NT2/D1 (cell line): ENCODE measurements around the gene RTN3.
A peak's percentile ranks its signal among the peaks of the same experiment; 100 is the strongest.
"Not testable (repeated sequence)": the region's sequence is repeated elsewhere in the genome, so short reads cannot be mapped to it uniquely, and the experiment has no call there.

Experiments used
- DNase-seq: peaks from one replicate; pipeline ENCODE4 v3.0.0-alpha.2; 2011; ENCODE audit warnings: low read depth, low spot score
- H3K27me3 ChIP-seq: 2 replicates; pipeline ENCODE4 v1.6.0; 2011; ENCODE audit warnings: mild to moderate bottlenecking; ENCODE audit not compliant: insufficient read length, insufficient read depth
- H3K36me3 ChIP-seq: 2 replicates; pipeline ENCODE4 v1.6.1; 2011; ENCODE audit warnings: mild to moderate bottlenecking, low read length, mixed read lengths; ENCODE audit not compliant: insufficient read depth, insufficient read length
- H3K4me1 ChIP-seq: 2 replicates; pipeline ENCODE4 v1.5.1; 2011; ENCODE audit not compliant: insufficient read depth, insufficient read length
- H3K4me3 ChIP-seq: 2 replicates; pipeline ENCODE4 v1.5.1; 2011; ENCODE audit warnings: low read depth; ENCODE audit not compliant: insufficient read length
- H3K9ac ChIP-seq: 2 replicates; pipeline ENCODE4 v1.6.0; 2011; ENCODE audit warnings: low read depth; ENCODE audit not compliant: insufficient read length
- H3K9me3 ChIP-seq: 2 replicates; pipeline ENCODE4 v1.5.1; 2011; ENCODE audit warnings: mild to moderate bottlenecking, low read length; ENCODE audit not compliant: insufficient read depth
- SUZ12 ChIP-seq: IDR thresholded peaks from 2 replicates; pipeline ENCODE4 v1.6.1; 2011; ENCODE audit not compliant: insufficient read length, insufficient read depth; ENCODE audit errors: extremely low read depth
- YY1 ChIP-seq: IDR thresholded peaks from 2 replicates; pipeline ENCODE4 v1.6.1; 2011; ENCODE audit not compliant: insufficient read length, insufficient read depth
- ZNF274 ChIP-seq: IDR thresholded peaks from 2 replicates; pipeline ENCODE4 v1.6.1; 2011; ENCODE audit warnings: mild to moderate bottlenecking, low read depth, low read length

Gene RTN3

DNA sequence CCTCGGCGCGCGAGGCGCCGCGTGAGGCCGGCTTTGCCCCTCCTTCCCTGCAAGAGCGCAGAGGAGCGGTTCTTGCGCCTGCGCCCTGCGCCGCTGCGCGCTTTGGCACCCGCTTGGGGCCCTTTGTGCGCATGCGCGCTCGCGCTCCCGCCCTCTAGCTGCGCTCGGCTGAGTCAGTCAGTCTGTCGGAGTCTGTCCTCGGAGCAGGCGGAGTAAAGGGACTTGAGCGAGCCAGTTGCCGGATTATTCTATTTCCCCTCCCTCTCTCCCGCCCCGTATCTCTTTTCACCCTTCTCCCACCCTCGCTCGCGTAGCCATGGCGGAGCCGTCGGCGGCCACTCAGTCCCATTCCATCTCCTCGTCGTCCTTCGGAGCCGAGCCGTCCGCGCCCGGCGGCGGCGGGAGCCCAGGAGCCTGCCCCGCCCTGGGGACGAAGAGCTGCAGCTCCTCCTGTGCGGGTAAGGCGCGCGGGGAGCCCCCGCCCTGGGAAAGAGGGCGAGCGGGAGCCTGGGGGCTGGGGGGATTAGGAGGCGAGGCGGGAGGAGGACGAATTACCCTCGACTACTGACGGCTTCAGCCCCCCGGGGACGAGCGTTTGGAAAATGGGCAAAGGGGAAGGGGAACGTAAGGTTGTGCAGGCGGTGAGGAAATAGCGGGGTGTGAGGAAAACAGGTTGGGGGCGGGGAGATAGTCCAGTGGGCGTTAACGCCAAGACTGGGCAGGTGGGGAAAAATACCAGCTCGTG lies at the start of gene RTN3:
TSS of gene RTN3 (plus strand) at position 180 of the 745 bp plus-strand sequence. CDS start at position 317, 137 bp downstream.
- Histone ChIP-seq H3K4me1 (no peaks in the 10 kb centered on the region), H3K4me3 (peak within 1 kb of the TSS; percentile 68), H3K27me3 (no peaks in the 10 kb centered on the region), H3K9me3 (no peaks in the 10 kb centered on the region), H3K9ac (peak within 1 kb of the TSS; percentile 90), H3K36me3 (no peaks in the 10 kb centered on the region)
- peak; percentile 98 for DNase-seq
- TF ChIP-seq YY1 (no peak), SUZ12 (no peak), ZNF274 (no peak)

- no peak for TF ChIP-seq SUZ12
- TF ChIP-seq YY1: no peak
- TF ChIP-seq ZNF274: no peak
- peak; percentile 57 for DNase-seq
- Histone ChIP-seq H3K36me3 (peaks cover 49% of the 10 kb centered on the region), H3K27me3 (no peaks in the 10 kb centered on the region), H3K4me3 (no peak overlapping the region), H3K4me1 (no peaks in the 10 kb centered on the region), H3K9me3 (no peaks in the 10 kb centered on the region), H3K9ac (peak overlapping the region; percentile 18)
Observed at GRCh38 chr11:63635762-63636465, 45.4 kb upstream of the RTN3 start.

- DNase-seq, H3K4me1 ChIP-seq, H3K4me3 ChIP-seq, H3K9me3 ChIP-seq, H3K9ac ChIP-seq, H3K27me3 ChIP-seq: not testable (repeated sequence)
- peaks cover 49% of the 10 kb centered on the region for H3K36me3 ChIP-seq
Observed at GRCh38 chr11:63638436-63638835, 42.9 kb upstream of the RTN3 start.

- H3K4me1 ChIP-seq: no peaks in the 10 kb centered on the region
- no peak for DNase-seq
- H3K4me3 ChIP-seq: no peak overlapping the region
- H3K9ac ChIP-seq: no peak overlapping the region
- no peaks in the 10 kb centered on the region for H3K9me3 ChIP-seq
- H3K36me3 ChIP-seq: peaks cover 54% of the 10 kb centered on the region
- no peaks in the 10 kb centered on the region for H3K27me3 ChIP-seq
- TF ChIP-seq ZNF274: no peak
- no peak for TF ChIP-seq SUZ12
- TF ChIP-seq YY1: no peak
Observed at GRCh38 chr11:63639199-63639832, 42.0 kb upstream of the RTN3 start.

DNA sequence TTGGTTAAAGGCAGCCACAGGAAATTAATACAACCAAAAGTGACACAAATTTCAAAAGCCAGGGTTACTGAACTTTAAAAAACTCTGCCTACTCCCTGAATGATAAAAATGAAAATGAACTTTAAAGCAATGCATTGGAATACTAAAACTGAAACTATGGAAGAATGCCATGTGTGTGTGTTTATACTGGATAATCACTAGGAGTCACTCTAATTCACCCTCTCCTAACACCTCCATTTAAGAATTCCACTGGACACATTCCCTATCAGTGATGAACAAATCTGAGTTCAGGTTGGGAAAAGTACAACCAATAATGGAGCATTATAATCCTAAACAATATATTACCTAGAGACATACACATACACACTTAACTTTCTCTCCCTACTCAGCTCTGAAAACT lies 39.6 kb upstream of the RTN3 start:
- peaks cover 57% of the 10 kb centered on the region for H3K36me3 ChIP-seq
- no peaks in the 10 kb centered on the region for H3K9me3 ChIP-seq
- DNase-seq: no peak
- no peak overlapping the region for H3K9ac ChIP-seq
- H3K27me3 ChIP-seq: no peaks in the 10 kb centered on the region
- H3K4me3 ChIP-seq: no peak overlapping the region
- no peaks in the 10 kb centered on the region for H3K4me1 ChIP-seq
- no peak for TF ChIP-seq SUZ12
- TF ChIP-seq YY1: no peak
- no peak for TF ChIP-seq ZNF274

GRCh38 chr11:63643205-63643604 lies 38.1 kb upstream of the RTN3 start:
- TF ChIP-seq ZNF274 (no peak), YY1 (no peak), SUZ12 (no peak)
- no peaks in the 10 kb centered on the region for H3K4me1 ChIP-seq
- no peak for DNase-seq
- no peaks in the 10 kb centered on the region for H3K27me3 ChIP-seq
- peaks cover 65% of the 10 kb centered on the region for H3K36me3 ChIP-seq
- H3K9me3 ChIP-seq: no peaks in the 10 kb centered on the region
- H3K9ac ChIP-seq: no peak overlapping the region
- no peak overlapping the region for H3K4me3 ChIP-seq

GRCh38 chr11:63652671-63653070 lies 28.6 kb upstream of the RTN3 start:
- TF ChIP-seq YY1 (no peak), SUZ12 (no peak), ZNF274 (no peak)
- no peak overlapping the region for H3K4me3 ChIP-seq
- H3K27me3 ChIP-seq: no peaks in the 10 kb centered on the region
- H3K4me1 ChIP-seq: no peaks in the 10 kb centered on the region
- H3K9ac ChIP-seq: no peak overlapping the region
- DNase-seq: no peak
- peaks cover 56% of the 10 kb centered on the region for H3K36me3 ChIP-seq
- H3K9me3 ChIP-seq: no peaks in the 10 kb centered on the region
